Measurements from ENCODE around the gene SMYD2. TPM values are rescaled to one million over a fixed set of nuclear protein-coding genes. Genes with fewer than 3 reads are reported as not detected.

Gene SMYD2
- total and polyA plus RNA-seq, 3 donors from 2014 or later = 73.9 to 89.4 (median 75.5) TPM

DNA sequence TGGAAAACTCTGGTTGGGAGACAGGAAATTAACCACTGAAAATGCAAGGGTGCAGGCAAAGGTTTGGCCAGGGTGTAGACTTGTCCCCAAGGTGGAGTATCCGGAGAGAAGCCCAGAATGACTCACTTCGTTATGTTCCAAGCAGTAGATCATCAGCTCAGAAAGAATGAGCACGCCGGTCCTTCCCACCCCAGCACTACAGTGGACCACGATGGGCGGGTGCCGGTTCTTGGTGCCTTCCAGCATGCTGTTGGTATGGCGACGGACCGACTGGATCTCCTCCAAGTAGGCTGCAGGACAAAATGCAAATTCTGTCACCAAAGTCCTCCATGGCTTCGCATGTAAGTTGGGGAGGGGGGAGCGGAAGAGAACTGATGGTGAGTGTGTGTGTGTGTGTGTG, 83.4 kb downstream of the SMYD2 start:
- no peak overlapping the region for H3K27ac ChIP-seq
- TF ChIP-seq, protein P1, sequence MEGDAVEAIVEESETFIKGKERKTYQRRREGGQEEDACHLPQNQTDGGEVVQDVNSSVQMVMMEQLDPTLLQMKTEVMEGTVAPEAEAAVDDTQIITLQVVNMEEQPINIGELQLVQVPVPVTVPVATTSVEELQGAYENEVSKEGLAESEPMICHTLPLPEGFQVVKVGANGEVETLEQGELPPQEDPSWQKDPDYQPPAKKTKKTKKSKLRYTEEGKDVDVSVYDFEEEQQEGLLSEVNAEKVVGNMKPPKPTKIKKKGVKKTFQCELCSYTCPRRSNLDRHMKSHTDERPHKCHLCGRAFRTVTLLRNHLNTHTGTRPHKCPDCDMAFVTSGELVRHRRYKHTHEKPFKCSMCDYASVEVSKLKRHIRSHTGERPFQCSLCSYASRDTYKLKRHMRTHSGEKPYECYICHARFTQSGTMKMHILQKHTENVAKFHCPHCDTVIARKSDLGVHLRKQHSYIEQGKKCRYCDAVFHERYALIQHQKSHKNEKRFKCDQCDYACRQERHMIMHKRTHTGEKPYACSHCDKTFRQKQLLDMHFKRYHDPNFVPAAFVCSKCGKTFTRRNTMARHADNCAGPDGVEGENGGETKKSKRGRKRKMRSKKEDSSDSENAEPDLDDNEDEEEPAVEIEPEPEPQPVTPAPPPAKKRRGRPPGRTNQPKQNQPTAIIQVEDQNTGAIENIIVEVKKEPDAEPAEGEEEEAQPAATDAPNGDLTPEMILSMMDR (IDR thresholded peaks at IDR 0.05) = no peak
- no peaks in the 10 kb centered on the region for H3K4me1 ChIP-seq
- no peak overlapping the region for H3K4me3 ChIP-seq
- intact Hi-C loops (cut with DNase I; ENCODE audit: low total_unique reads) = no loop called here
- WGBS, 2 donors = 74 to 89% methylated on average over 12 of the region's 12 CpGs
- H3K36me3 ChIP-seq (ENCODE audit: low read depth, missing control alignments) = no peaks in the 10 kb centered on the region
- H3K9me3 ChIP-seq = no peaks in the 10 kb centered on the region
- H3K27me3 ChIP-seq = no peaks in the 10 kb centered on the region
- no peak for DNase-seq

DNA sequence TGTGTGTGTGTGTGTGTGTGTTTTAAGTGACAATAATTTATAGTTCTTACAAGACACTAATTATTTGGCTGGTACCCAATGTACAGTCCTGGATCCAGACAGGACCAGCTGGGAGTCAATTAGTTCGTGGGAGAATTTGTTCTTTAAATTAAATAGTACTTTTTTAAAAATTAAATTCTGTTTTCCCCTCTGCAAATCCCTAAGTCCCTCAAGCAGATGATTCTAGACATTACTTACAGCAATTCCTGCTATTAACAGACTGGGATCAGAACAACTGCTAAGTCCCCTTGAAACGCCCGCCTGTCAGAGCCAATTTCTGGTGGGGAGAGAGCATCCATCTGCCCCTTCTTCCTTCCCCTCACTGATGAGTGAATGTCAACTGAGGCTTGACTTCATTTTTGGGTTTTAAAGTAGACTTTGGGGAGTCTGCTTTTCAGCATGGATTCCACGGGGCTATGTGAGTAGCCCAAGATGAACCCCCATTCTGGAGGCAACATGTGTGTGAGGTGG, 83.9 kb downstream of the SMYD2 start:
- H3K27ac ChIP-seq = no peak overlapping the region
- no peaks in the 10 kb centered on the region for H3K9me3 ChIP-seq
- intact Hi-C loops (cut with DNase I; ENCODE audit: low total_unique reads) = no loop called here
- H3K27me3 ChIP-seq = no peaks in the 10 kb centered on the region
- TF ChIP-seq POLR2A (IDR thresholded peaks at IDR 0.05) = no peak
- TF ChIP-seq, protein P1 (IDR thresholded peaks at IDR 0.05) = no peak
- no peaks in the 10 kb centered on the region for H3K4me1 ChIP-seq
- H3K4me3 ChIP-seq = no peak overlapping the region
- H3K36me3 ChIP-seq (ENCODE audit: low read depth, missing control alignments) = no peaks in the 10 kb centered on the region
- 70 to 82% methylated on average over 4 of the region's 4 CpGs for WGBS, 2 donors
- no peak for DNase-seq

DNA sequence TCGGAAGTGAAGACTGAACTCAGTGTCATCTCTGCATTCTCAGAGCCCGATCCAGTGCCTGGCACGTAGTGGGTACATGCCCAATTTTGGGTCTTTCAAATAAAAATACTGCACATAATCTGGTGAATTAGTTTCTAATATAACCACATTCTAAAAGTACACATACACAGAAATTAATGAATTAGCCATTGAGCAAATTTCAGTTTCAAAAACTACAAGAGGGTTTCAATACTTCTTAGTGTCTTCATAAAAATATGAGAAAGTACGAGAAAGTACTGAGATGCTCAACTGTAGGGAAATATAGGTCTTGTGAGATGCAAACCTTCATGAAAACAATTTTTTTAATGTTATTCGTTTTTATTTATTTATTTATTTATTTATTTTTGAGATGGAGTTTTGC, 86.9 kb downstream of the SMYD2 start:
- DNase-seq = no peak
- H3K9me3 ChIP-seq = no peaks in the 10 kb centered on the region
- no peaks in the 10 kb centered on the region for H3K36me3 ChIP-seq (ENCODE audit: low read depth, missing control alignments)
- peaks cover 7% of the 10 kb centered on the region for H3K4me1 ChIP-seq
- no peak for TF ChIP-seq POLR2A (IDR thresholded peaks at IDR 0.05)
- TF ChIP-seq, protein P1 (IDR thresholded peaks at IDR 0.05) = no peak
- WGBS, 2 donors = 94 to 96% methylated on average over 5 of the region's 5 CpGs
- H3K4me3 ChIP-seq = no peak overlapping the region
- no peak overlapping the region for H3K27ac ChIP-seq
- intact Hi-C loops (cut with DNase I; ENCODE audit: low total_unique reads) = no loop called here
- H3K27me3 ChIP-seq = no peaks in the 10 kb centered on the region

DNA sequence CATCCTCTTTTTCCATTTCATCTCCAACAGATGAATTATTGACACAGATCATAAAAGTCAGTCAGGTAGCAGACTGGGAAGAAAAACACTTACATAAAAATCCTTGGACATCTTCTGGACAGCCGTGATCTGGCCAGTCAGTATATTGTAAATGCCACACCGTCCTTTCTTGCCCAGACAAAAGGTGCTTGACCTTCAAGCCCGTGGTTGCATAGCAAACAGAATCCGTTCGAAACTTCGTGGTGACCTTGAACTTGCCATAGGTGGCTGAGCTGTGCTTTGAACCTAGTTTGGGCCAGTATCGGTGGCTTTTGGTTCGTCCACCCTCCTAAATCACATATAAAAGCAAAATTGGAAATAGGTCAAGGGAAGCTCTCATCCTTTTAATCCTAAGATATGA, 88.4 kb downstream of the SMYD2 start:
- 77 to 81% methylated on average over 8 of the region's 8 CpGs for WGBS, 2 donors
- H3K36me3 ChIP-seq (ENCODE audit: low read depth, missing control alignments) = no peaks in the 10 kb centered on the region

DNA sequence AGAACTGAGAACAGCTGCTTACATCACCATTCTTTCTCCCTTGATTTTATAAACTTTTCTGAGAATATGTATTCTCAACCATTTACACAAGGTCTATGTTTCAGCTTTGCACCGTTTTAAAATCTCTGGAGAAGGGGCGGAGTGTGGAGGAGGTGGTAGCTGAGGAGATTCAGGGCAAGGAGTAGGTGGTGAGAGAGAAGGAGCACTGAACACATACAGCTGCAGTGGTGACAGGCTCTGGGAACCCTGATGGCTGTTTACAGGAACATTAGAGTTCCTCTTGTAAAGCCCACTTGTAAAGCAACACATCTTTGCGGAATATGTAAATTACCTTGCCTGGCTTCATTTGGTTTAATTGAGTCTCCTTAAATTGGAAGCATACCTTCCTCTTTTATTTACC, 89.7 kb downstream of the SMYD2 start:
- peaks cover 10% of the 10 kb centered on the region for H3K4me1 ChIP-seq
- no peak for DNase-seq
- TF ChIP-seq, protein P1 (IDR thresholded peaks at IDR 0.05) = no peak
- no peak for TF ChIP-seq POLR2A (IDR thresholded peaks at IDR 0.05)
- WGBS, 2 donors = 93 to 94% methylated on average over 3 of the region's 3 CpGs
- no peak overlapping the region for H3K4me3 ChIP-seq
- H3K9me3 ChIP-seq = no peaks in the 10 kb centered on the region
- H3K27me3 ChIP-seq = no peaks in the 10 kb centered on the region
- H3K36me3 ChIP-seq (ENCODE audit: low read depth, missing control alignments) = no peaks in the 10 kb centered on the region
- intact Hi-C loops (cut with DNase I; ENCODE audit: low total_unique reads) = no loop called here
- H3K27ac ChIP-seq = no peak overlapping the region

More for the DNA sequence above, 88.4 kb downstream of the SMYD2 start:
- TF ChIP-seq, protein P1 (IDR thresholded peaks at IDR 0.05) = no peak
- TF ChIP-seq POLR2A (IDR thresholded peaks at IDR 0.05) = no peak
- intact Hi-C loops (cut with DNase I; ENCODE audit: low total_unique reads) = no loop called here
- Histone ChIP-seq H3K4me1 (peaks cover 10% of the 10 kb centered on the region), H3K4me3 (no peak overlapping the region), H3K27ac (no peak overlapping the region), H3K27me3 (no peaks in the 10 kb centered on the region), H3K9me3 (no peaks in the 10 kb centered on the region)
- no peak for DNase-seq

All from testis (tissue), 3 donors.